A549 (cell line): ENCODE measurements around the gene DNMT3L.

ENCODE experiments used
- CTCF ChIP-seq: fragments of >200 bp; sonication (Bioruptor Twin); formaldehyde crosslinking; IDR thresholded peaks from 3 replicates; pipeline ENCODE4 v1.5.1; 2016
- MAX ChIP-seq: IDR thresholded peaks from 2 replicates; pipeline ENCODE4 v1.6.1; 2012
- POLR2A ChIP-seq: IDR thresholded peaks from 2 replicates; pipeline ENCODE4 v1.6.1; 2012; ENCODE audit warnings: mild to moderate bottlenecking, low read length
- REST ChIP-seq: fragments of 200-600 bp; sonication (generic); IDR thresholded peaks from 2 replicates; pipeline ENCODE4 v1.6.1; 2016; ENCODE audit warnings: antibody characterized with exemption, mild to moderate bottlenecking, moderate library complexity

- TF ChIP-seq MAX (no peak), REST (no peak), CTCF (no peak), POLR2A (no peak)
Measured at GRCh38 chr21:44260791-44261631, 686 bp downstream of the DNMT3L start.
